ENCODE measurements around the gene TRIM71.
"Not testable (repeated sequence)": the region's sequence is repeated elsewhere in the genome, so short reads cannot be mapped to it uniquely, and the experiment has no call there.

TRIM71 gene

GRCh38 chr3:32842987-32843386 lies 25.2 kb downstream of the TRIM71 start:
- DNase-seq (ENCODE audit: low read depth in 3 of 3) = no peak

- DNase-seq (ENCODE audit: low read depth in 3 of 3) = no peak
Observed at GRCh38 chr3:32843510-32844321, 25.9 kb downstream of the TRIM71 start.

DNA sequence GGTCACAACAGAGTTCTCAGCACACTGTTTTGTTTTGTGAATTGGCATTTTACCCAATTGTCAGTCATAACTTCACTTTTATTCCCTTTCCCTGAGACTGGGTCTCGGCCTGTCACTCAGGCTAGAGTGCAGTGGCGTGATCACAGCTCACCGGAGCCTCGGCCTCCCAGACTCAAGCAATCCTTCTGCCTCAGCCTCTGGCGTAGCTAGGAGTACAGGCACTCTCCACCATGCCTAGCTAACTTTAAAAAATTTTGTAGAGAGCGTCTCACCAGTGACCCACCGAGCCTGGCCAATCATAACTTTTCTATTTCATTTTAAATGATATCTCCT lies 26.5 kb downstream of the TRIM71 start:
- DNase-seq (ENCODE audit: low read depth in 3 of 3) = no peak

- no peak for DNase-seq (ENCODE audit: low read depth in 3 of 3)
Observed at GRCh38 chr3:32844914-32845313, 27.1 kb downstream of the TRIM71 start.

DNA sequence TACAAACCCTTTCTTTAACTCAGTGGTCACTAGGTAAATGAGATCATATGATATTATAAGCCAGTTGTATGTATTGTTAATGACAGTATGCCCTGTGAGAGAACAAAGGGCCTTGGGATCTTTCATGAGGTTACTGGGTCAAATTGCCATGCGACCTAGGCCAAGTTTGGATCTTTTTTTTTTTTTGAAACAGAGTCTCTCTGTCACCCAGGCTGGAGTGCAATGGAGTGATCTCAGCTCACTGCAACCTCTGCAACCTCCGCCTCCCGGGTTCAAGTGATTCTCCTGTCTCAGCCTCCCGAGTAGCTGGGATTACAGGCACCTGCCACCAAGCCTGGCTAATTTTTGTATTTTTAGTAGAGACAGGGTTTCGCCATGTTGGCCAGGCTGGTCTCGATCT lies 27.7 kb downstream of the TRIM71 start:
- not testable (repeated sequence) for DNase-seq (ENCODE audit: low read depth in 3 of 3)

DNA sequence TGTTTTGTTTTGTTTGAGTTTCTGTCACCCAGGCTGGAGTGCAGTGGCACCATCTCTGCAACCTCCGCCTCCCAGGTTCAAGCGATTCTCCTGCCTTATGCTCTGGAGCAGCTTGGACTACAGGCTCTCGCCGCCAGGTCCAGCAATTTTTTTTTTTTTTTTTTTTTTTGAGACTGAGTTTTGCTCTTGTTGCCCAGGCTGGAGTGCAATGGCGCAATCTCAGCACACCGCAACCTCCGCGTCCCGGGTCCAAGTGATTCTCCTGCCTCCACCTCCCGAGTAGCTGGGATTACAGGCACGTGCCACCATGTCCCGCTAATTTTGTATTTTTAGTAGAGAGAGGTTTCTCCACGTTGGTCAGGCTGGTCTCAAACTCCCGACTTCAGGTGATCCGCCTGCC lies 29.2 kb downstream of the TRIM71 start:
- not testable (repeated sequence) for DNase-seq (ENCODE audit: low read depth in 3 of 3)

DNA sequence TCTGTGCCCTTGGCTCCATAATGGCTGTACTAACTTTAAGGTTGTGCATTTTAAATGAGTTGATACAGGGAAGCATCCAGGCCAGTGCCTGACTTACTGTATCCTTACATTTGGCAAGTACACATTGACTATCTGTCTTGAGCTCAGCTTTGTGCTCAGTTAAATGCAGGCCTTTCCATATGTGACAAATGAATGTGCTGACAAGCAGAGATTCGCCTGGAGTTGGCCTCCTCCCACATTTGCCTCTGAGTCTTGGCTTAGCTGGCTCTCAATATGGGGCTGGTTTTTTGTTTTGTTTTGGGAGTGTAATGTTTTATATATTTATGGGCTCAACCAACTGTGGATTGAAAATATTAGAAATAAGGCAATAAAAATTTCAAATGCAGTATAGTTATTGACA lies 29.7 kb downstream of the TRIM71 start:
- no peak for DNase-seq (ENCODE audit: low read depth in 3 of 3)

DNA sequence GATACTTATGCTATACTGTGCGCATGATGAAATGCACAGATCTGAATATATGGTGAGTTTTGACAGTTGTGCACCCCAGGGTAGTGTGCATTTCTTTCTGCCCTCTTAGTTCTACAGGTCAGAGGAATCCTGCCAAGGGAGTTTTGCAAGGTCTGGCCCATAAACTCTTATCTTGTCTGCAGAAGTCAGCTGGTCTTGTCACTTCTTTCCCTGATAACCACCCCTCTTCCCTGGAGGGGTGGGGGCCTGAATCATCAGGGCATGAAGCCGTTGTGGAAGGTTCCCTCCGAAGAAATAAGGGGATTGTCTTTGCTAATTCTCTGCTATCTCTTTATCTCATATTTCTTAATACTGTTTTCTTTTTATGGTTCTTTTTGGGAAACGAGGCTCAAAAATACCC lies 30.4 kb downstream of the TRIM71 start:
- no peak for DNase-seq (ENCODE audit: low read depth in 3 of 3)

DNA sequence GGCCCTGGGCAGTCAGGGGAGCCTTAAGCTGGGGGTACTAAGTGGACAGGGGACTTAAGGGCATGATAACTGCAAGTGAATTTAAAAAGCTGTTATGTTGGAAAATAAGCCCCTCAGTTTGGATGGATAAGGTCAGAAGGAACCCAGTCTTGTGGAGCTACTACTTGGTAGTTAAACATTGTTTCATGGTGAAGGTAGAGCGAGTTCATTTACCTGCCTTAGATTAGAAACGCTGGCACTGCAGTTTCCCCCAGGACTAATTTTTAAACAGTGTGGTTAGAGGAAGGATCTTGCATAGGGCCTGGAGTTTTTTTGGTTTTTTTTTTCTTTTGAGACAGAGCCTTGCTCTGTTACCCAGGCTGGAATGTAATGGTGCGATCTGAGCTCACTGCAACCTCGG lies 31.2 kb downstream of the TRIM71 start:
- no peak for DNase-seq (ENCODE audit: low read depth in 3 of 3)

- DNase-seq (ENCODE audit: low read depth in 3 of 3) = no peak
Observed at GRCh38 chr3:32850226-32850625, 32.4 kb downstream of the TRIM71 start.

- DNase-seq (ENCODE audit: low read depth in 3 of 3) = no peak
Observed at GRCh38 chr3:32850636-32851035, 32.8 kb downstream of the TRIM71 start.

DNA sequence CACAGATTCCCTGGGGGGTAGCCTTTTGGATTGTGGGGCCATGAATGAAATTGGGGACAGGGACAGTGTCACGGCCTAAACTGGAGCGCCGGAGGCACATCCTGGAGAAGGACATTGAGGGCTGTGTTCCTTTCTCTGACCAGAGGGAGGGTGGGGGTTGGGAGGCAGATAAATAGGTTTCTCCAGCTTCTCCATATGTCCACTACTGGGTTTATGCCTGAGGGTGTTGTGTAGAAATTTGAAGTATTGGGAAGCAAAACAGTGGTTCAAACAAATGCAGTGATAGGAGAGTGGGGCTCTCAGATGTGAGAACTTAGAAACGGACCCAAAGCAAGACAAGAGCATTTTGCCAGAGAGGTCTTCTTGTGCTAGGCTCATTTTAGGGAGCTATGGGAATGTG lies 34.3 kb downstream of the TRIM71 start:
- DNase-seq (ENCODE audit: low read depth in 3 of 3) = no peak

GRCh38 chr3:32855350-32855953 lies 37.7 kb downstream of the TRIM71 start:
- no peak for DNase-seq (ENCODE audit: low read depth in 3 of 3)

DNA sequence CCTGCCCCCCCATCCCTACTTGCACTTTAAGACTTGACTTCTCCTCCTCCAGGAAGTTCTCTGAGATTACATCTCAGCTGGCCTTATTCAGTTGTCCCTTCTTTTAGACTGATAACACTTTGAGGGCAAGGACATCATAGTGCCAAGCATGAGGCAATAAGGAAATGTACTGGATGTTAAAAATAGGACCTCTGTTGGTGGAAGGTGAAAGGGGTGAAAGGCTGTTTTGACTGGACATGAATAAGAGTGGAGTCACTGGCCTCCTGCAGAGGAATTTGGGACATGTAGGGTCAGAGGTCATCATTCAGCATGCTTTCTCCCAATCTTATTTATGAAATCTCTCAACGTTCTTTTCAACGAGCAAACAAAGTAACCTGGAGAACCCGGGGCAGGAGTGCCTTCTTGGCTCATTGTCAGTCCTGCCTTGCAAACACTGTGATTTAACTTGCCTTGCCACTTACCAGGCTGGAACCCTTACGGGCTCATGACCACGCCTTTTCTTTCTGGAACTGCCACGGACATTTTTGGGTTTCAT lies 38.6 kb downstream of the TRIM71 start:
- no peak for DNase-seq (ENCODE audit: low read depth in 3 of 3)

DNA sequence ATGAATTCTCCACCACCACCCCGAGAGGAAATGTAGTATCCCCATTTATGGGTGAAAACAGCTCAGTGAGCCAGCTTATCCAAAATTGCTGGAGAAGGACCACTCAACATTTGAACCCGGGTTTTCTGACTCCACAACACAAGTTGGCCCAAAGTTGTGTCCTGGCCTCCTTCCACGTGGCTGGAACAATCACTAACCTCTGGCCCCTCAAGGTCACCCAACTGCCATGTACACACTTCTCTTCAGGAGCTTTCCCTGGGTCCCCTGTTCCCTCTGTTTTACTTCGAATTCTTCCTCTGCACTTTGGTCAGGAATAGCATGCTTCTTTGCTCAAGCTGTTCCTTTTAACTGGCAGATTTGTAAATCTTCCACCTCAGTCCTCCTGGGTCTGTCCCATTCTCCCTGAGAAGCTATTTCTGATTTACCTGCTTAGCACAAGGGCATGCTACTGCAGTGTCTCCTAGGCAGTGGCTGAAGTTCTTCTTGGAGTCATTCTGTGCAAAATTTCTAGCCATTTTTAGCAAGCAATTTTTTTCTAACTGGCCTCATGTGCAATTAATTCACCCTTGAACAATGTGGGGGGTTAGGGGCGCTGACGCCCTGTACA lies 39.2 kb downstream of the TRIM71 start:
- no peak for DNase-seq (ENCODE audit: low read depth in 3 of 3)

DNA sequence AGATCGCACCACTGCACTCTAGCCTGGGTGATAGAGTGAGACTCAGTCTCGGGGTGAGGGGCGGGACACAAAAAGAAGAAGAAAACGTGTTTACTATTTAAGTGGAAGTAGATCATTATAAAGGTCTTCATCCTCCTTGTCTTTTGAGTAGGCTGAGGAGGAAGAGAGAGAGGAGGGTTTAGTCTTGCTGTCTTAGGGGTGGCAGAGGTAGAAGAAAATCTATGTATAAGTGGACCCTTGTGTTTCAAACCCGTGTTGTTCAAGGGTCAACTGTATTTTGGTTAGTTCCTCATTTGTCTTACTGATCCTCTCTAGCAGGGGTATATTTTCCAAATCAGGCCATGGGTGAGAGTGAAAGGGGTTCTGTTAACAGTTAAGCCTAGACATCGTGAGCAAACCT lies 40.1 kb downstream of the TRIM71 start:
- DNase-seq (ENCODE audit: low read depth in 3 of 3) = no peak

- no peak for DNase-seq (ENCODE audit: low read depth in 3 of 3)
Observed at GRCh38 chr3:32859604-32860237, 41.9 kb downstream of the TRIM71 start.

GRCh38 chr3:32860499-32860898 lies 42.7 kb downstream of the TRIM71 start:
- DNase-seq (ENCODE audit: low read depth in 3 of 3) = no peak

DNA sequence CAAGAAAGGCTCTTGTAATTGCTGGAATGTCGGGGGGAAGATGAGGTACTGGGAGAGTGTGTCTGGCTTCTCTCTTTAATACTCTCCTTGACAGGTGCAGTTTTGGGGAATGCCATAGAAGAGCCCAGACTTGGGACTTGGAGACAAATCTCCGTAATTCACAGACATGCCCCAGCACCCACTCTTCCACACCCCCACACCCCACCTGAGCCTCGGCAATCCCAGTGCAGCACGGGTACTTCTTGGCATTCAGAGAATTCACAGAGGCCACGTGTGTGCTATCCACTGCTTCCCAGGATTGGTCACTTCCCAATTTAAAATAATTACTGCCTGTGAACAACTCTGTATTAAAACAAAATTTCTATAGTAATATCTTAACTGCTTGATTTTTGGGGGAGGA lies 43.9 kb downstream of the TRIM71 start:
- no peak for DNase-seq (ENCODE audit: low read depth in 3 of 3)

DNA sequence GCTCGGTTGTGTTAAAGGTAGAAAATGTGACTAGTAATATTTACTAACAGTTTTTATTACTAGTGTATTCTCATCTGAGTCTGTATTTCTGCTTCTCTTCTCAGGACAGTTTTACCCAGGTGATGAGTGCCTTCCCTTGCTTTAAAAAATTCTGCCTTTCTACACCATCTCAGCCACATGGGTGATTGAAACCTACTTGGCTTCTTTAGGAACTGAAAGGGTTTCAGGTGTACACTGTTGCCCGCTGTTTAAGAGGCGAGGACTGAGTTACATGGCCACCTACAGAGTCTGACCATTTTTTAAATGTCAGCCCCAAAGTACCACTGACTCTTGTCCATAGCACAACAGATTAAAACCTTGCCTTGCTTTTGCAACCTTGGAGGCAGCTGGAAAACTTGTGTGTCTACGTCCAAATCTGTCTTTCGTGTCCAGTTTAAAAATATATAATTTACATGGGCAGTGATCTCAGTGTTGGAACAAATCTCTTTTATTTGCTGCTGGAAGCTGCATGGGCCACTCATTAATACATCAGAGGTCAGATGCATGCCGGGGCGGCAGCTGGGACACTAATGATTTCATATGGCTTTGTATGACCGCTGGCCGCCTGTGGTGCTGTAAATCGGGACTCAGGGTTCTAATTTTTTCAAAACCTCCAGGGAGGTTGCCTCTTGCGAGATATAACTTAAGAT lies 44.6 kb downstream of the TRIM71 start:
- no peak for DNase-seq (ENCODE audit: low read depth in 3 of 3)

GRCh38 chr3:32862936-32863487 lies 45.2 kb downstream of the TRIM71 start:
- no peak for DNase-seq (ENCODE audit: low read depth in 3 of 3)

GRCh38 chr3:32865383-32865782 lies 47.6 kb downstream of the TRIM71 start:
- no peak for DNase-seq (ENCODE audit: low read depth in 3 of 3)

Data from stimulated activated CD4-positive, alpha-beta T cell treated with anti-CD3 and anti-CD28 coated beads, TNF-alpha, amount 100 ng/mL, for 24 hours (primary cell).